ENCODE data around the gene RALGAPA2. TPM values are rescaled to one million over a fixed set of nuclear protein-coding genes. Genes with fewer than 3 reads are reported as not detected.

The RALGAPA2 gene
- total RNA-seq, 1 experiment from 2014 or later = 10.8 TPM

DNA sequence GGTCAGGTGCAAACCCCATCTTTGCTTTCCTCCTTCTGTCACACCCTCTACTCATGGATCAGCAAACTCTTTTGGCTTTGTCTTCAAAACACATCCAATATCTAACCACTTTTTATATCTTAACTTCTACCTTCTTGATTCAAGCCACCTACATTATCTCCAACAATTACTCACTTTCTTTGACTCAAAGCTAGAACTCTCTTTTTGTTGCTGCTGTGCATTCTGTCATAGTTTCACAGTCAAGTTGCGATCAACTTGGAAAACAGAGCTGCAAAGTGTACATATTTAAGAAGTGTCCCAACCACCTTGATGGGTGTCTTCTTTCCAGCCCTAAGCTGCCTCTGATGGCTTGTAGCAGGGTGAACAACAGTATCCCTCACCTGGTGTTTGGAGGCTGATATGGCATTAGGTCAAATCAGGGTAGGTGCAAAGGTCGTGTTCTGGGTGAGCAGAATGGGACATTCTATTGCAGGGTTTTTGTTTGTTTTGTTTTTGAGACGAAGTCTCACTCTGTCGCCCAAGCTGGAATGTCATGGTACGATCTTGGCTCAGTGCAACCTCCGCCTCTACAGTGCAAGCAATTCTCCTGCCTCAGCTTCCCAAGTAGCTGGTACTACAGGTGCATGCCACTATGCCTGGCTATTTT is 43.4 kb upstream of the RALGAPA2 start:
- Histone ChIP-seq H3K27me3 (ENCODE audit: insufficient read depth, low read length) (peaks cover 56% of the 10 kb centered on the region), H3K4me1 (ENCODE audit: control insufficient read depth in 1 of 2, insufficient read depth in 2 of 2, low read length in 2 of 2) (no peaks in the 10 kb centered on the region), H3K79me2 (ENCODE audit: insufficient read depth, low read length) (no peaks in the 10 kb centered on the region), H3K4me3 (replicated peaks in 1 of 2; ENCODE audit: low read depth in 1 of 2, low read length in 2 of 2) (no peak overlapping the region), H3K27ac (ENCODE audit: low read depth, low read length) (no peak overlapping the region), H3K9me2 (ENCODE audit: insufficient read depth) (no peaks in the 10 kb centered on the region), H3K9me3 (ENCODE audit: control insufficient read depth in 1 of 2, insufficient read depth in 1 of 2, low read depth in 1 of 2, low read length in 2 of 2) (no peaks in the 10 kb centered on the region), H2AFZ (ENCODE audit: low read depth, low read length, poor library complexity, severe bottlenecking) (no peak overlapping the region), H3K9ac (ENCODE audit: low read length) (no peak overlapping the region), H4K20me1 (ENCODE audit: insufficient read depth) (no peaks in the 10 kb centered on the region), H3K4me2 (ENCODE audit: low read length) (no peak overlapping the region), H3K36me3 (ENCODE audit: control insufficient read depth in 1 of 2, insufficient read depth in 2 of 2, low read length in 2 of 2) (no peaks in the 10 kb centered on the region)
- no peak for DNase-seq (ENCODE audit: low read depth, low spot score)
- CTCF ChIA-PET = no interaction called here
- RAD21 ChIA-PET (ENCODE audit: low non-redundant PET in 1 of 2, low total read pairs in 2 of 2, uncharacterized antibody in 2 of 2, unreplicated experiment in 2 of 2) = no interaction called here
- TF ChIP-seq CBX3 (IDR thresholded peaks at IDR 0.05; ENCODE audit: low read depth) = no peak
- no peak for TF ChIP-seq EZH2 (IDR thresholded peaks at IDR 0.05)
- TF ChIP-seq SRF (IDR thresholded peaks at IDR 0.05; ENCODE audit: low read depth) = no peak
- TF ChIP-seq, protein P1, sequence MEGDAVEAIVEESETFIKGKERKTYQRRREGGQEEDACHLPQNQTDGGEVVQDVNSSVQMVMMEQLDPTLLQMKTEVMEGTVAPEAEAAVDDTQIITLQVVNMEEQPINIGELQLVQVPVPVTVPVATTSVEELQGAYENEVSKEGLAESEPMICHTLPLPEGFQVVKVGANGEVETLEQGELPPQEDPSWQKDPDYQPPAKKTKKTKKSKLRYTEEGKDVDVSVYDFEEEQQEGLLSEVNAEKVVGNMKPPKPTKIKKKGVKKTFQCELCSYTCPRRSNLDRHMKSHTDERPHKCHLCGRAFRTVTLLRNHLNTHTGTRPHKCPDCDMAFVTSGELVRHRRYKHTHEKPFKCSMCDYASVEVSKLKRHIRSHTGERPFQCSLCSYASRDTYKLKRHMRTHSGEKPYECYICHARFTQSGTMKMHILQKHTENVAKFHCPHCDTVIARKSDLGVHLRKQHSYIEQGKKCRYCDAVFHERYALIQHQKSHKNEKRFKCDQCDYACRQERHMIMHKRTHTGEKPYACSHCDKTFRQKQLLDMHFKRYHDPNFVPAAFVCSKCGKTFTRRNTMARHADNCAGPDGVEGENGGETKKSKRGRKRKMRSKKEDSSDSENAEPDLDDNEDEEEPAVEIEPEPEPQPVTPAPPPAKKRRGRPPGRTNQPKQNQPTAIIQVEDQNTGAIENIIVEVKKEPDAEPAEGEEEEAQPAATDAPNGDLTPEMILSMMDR (IDR thresholded peaks at IDR 0.05 in 2 of 3, conservative IDR thresholded peaks at IDR 0.05 in 1 of 3; ENCODE audit: borderline replicate concordance in 1 of 3, insufficient read depth in 1 of 3, low read depth in 2 of 3, low read length in 2 of 3) = no peak
- TF ChIP-seq, protein P2, sequence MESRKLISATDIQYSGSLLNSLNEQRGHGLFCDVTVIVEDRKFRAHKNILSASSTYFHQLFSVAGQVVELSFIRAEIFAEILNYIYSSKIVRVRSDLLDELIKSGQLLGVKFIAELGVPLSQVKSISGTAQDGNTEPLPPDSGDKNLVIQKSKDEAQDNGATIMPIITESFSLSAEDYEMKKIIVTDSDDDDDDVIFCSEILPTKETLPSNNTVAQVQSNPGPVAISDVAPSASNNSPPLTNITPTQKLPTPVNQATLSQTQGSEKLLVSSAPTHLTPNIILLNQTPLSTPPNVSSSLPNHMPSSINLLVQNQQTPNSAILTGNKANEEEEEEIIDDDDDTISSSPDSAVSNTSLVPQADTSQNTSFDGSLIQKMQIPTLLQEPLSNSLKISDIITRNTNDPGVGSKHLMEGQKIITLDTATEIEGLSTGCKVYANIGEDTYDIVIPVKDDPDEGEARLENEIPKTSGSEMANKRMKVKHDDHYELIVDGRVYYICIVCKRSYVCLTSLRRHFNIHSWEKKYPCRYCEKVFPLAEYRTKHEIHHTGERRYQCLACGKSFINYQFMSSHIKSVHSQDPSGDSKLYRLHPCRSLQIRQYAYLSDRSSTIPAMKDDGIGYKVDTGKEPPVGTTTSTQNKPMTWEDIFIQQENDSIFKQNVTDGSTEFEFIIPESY (IDR thresholded peaks at IDR 0.05; ENCODE audit: extremely low read depth, insufficient replicate concordance, low read length) = no peak
- BruUV-seq (replicated peaks) = no TSS peak
- no peak for ATAC-seq
- POLR2A ChIA-PET = no interaction called here
- intact Hi-C loops (cut with micrococcal nuclease) = no loop called here

Data from HCT116 (cell line).